Measurements from ENCODE around the gene CNOT6. TPM values are rescaled to one million over a fixed set of nuclear protein-coding genes. Genes with fewer than 3 reads are reported as not detected.
A peak's percentile ranks its signal among the peaks of the same experiment; 100 is the strongest.

The CNOT6 gene
- total RNA-seq, 4 donors from 2014 or later, result 4.1 to 12.0 (median 6.4) TPM

DNA sequence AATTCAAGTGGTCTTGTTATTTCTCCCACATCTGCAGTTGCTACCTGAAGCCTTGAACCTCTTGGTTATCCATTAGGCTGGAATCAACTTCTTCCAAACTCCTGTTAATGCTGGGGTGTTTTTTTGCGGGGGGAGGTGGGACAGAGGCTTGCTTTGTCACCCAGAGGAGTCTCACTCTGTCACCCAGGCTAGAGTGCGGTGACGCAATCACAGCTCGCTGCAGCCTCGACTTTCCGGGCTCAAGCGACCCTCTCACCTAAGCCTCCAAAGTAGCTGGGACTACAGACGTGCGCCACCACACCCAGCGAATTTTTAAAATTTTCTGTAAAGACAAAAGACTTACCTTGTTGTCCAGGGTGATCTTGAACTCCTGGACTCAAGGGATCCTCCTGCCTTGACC lies 92.7 kb downstream of the CNOT6 start:
- DNase-seq (no peak), ATAC-seq (no peak)
- Histone ChIP-seq H3K4me3 (no peak overlapping the region), H3K9me3 (no peaks in the 10 kb centered on the region), H3K27me3 (peaks cover 14 to 28% (median 24%) of the 10 kb centered on the region in 3 donors), H3K36me3 (no peaks in the 10 kb centered on the region), H3K4me1 (no peaks in the 10 kb centered on the region), H3K27ac (no peak overlapping the region)
- TF ChIP-seq, protein P1, sequence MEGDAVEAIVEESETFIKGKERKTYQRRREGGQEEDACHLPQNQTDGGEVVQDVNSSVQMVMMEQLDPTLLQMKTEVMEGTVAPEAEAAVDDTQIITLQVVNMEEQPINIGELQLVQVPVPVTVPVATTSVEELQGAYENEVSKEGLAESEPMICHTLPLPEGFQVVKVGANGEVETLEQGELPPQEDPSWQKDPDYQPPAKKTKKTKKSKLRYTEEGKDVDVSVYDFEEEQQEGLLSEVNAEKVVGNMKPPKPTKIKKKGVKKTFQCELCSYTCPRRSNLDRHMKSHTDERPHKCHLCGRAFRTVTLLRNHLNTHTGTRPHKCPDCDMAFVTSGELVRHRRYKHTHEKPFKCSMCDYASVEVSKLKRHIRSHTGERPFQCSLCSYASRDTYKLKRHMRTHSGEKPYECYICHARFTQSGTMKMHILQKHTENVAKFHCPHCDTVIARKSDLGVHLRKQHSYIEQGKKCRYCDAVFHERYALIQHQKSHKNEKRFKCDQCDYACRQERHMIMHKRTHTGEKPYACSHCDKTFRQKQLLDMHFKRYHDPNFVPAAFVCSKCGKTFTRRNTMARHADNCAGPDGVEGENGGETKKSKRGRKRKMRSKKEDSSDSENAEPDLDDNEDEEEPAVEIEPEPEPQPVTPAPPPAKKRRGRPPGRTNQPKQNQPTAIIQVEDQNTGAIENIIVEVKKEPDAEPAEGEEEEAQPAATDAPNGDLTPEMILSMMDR (IDR thresholded peaks at IDR 0.05 in 4 of 5, conservative IDR thresholded peaks at IDR 0.05 in 1 of 5), result no peak
- TF ChIP-seq POLR2A (IDR thresholded peaks at IDR 0.05), result no peak
- intact Hi-C loops (cut with DNase I; ENCODE audit: low total_unique reads), result no loop called here
- in situ Hi-C loops (cut with MboI; ENCODE audit: low sequenced_read_pairs in 4 of 4), result no loop called here

DNA sequence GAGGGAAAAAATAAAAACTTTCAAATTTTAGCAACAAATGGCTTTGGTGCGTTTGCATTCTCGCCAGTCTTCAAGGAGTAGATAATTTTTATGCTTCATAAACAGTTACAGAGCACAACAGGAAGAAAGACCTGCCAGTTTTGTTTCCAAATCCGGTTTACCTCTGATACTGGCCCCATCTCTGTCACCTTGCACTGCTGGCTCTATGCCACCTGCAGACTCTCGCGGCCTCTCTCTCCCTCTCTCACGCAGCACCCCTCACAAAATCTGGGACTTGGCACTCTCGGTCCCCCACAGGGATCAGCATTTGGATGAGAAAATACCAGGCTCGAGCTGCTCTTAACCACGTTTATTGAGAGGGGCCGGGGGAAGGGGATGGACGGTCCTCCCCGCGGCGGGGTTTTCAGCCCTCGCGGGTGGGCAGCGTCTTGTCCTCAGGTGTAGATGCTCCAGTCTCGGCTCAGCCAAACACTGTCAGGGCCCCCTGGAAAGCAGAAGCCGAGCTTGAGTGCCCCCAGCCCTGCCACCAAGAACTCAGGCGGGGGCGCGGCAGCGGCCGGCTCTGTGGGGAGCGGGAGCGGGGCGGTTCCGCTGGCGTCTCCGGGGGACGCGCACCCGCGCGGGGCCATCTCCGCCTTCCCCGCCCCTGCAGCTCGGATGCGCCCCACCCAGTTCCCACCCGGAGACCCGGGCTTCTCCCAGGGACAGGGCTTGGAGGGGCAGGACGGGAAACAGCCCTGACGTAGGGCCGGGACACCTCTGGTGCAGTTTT lies 95.8 kb downstream of the CNOT6 start:
- Histone ChIP-seq H3K9me3 (no peaks in the 10 kb centered on the region), H3K27me3 (peaks cover 14 to 35% (median 26%) of the 10 kb centered on the region in 3 donors), H3K4me3 (peak overlapping the region; percentile 17 to 29 (median 24)), H3K4me1 (no peaks in the 10 kb centered on the region), H3K36me3 (no peaks in the 10 kb centered on the region), H3K27ac (no peak overlapping the region)
- TF ChIP-seq, protein P1 (IDR thresholded peaks at IDR 0.05 in 4 of 5, conservative IDR thresholded peaks at IDR 0.05 in 1 of 5), result no peak
- no peak for TF ChIP-seq POLR2A (IDR thresholded peaks at IDR 0.05)
- no peak for DNase-seq
- no peak for ATAC-seq
- intact Hi-C loops (cut with DNase I; ENCODE audit: low total_unique reads) (no loop called here), in situ Hi-C loops (cut with MboI; ENCODE audit: low sequenced_read_pairs in 4 of 4) (no loop called here)

DNA sequence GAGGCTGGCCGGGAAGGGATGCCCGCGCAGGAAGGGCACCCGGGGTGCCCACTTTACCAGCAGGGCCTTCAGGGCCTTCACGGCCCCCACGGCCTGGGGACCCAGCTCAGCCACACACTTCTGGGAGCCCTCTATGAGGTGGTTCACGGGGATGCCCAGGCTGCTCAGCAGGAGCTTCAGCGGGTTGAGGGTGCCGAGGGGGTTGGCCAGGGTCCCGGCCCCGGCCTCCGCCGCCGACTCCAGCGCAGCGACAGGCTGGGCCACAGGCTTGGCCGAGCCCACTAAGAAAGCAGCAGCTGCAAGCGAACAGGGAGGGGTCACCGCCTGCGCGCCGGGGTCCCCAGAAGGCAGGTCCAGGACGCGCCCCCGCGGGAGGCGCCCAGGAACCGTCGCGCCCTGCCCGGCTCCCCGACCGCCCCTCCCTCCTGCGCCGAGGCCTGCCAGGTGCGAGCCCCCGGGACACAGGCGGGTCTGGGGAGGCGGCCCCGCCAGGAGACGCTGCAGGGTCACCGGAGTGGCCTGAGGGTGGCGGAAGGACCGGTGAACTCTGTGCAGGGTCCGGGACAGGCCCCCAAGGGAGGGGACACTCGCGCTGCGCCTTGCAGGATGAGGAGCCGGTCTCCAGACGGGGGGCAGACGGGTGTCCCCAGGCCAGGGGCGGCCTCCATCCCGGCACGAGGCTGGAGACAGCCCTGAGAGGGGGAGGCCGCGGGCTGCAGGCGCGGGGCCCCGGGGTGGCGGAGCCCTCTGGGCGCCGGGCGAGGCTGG lies 96.5 kb downstream of the CNOT6 start:
- no peak for ATAC-seq
- H3K36me3 ChIP-seq, result no peaks in the 10 kb centered on the region

DNA sequence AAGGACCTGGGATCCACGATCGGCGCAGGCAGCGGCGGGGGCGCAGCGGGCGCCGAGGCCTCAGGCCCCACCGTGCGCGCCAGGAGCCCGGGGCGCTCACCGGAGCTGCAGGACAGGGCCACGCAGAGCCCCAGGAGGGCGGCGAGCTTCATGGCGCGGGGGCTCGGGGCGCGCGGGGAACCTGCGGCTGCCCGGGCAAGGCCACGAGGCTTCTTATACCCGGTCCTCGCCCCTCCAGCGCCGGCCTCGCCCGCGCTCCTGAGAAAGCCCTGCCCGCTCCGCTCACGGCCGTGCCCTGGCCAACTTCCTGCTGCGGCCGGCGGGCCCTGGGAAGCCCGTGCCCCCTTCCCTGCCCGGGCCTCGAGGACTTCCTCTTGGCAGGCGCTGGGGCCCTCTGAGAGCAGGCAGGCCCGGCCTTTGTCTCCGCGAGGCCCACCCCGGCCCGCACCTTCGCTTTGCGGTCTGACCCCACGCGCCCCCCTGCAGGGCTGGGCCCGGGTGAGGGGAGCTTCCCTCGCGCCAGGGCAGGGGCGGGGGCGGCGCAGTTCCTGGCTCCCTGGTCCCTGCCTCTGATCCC lies 97.2 kb downstream of the CNOT6 start, which contains the start of gene SCGB3A1:
SCGB3A1 (minus strand) TSS at position 189 of the 577 bp plus-strand sequence; CDS start at position 152, 37 bp downstream.
- in situ Hi-C loops (cut with MboI; ENCODE audit: low sequenced_read_pairs in 4 of 4) (no loop called here), intact Hi-C loops (cut with DNase I; ENCODE audit: low total_unique reads) (no loop called here)
- H3K9me3 ChIP-seq, result no peaks in the 10 kb centered on the region
- ATAC-seq (no peak), DNase-seq (no peak)
- no peaks in the 10 kb centered on the region for H3K4me1 ChIP-seq
- H3K36me3 ChIP-seq, result no peaks in the 10 kb centered on the region
- peak within 1 kb of the TSS; percentile 17 to 29 (median 24) for H3K4me3 ChIP-seq
- H3K27me3 ChIP-seq, result peaks cover 14 to 35% (median 26%) of the 10 kb centered on the region in 3 donors
- TF ChIP-seq POLR2A (IDR thresholded peaks at IDR 0.05), result no peak
- TF ChIP-seq, protein P1 (IDR thresholded peaks at IDR 0.05 in 4 of 5, conservative IDR thresholded peaks at IDR 0.05 in 1 of 5), result no peak
- H3K27ac ChIP-seq, result no peak within 1 kb of the TSS

More for the DNA sequence above, 96.5 kb downstream of the CNOT6 start:
- Histone ChIP-seq H3K4me3 (peak overlapping the region; percentile 17 to 29 (median 24)), H3K9me3 (no peaks in the 10 kb centered on the region), H3K27ac (no peak overlapping the region), H3K4me1 (no peaks in the 10 kb centered on the region), H3K27me3 (peaks cover 14 to 35% (median 26%) of the 10 kb centered on the region in 3 donors)
- no peak for DNase-seq
- in situ Hi-C loops (cut with MboI; ENCODE audit: low sequenced_read_pairs in 4 of 4) (no loop called here), intact Hi-C loops (cut with DNase I; ENCODE audit: low total_unique reads) (no loop called here)
- TF ChIP-seq, protein P1 (IDR thresholded peaks at IDR 0.05 in 4 of 5, conservative IDR thresholded peaks at IDR 0.05 in 1 of 5), result no peak
- TF ChIP-seq POLR2A (IDR thresholded peaks at IDR 0.05), result no peak
